A549 (cell line): ENCODE data around the gene ENO2. TPM values are rescaled to one million over a fixed set of nuclear protein-coding genes. Genes with fewer than 3 reads are reported as not detected.
A peak's percentile ranks its signal among the peaks of the same experiment; 100 is the strongest.

Experiments
- ATAC-seq, 2 experiments: fragments of 200-7000 bp in 1 of 2; fragments of >200 bp in 1 of 2; cut with Nextera tagmentation in 1 of 2; cut with Tn5 transposase in 1 of 2; 3 replicates each; pipeline versions ENCODE4 v1.8.0 to v1.9.1; 2018 to 2020; ENCODE audit warnings: mild to moderate bottlenecking in 1 of 2, moderate library complexity in 1 of 2
- CTCF ChIA-PET: fragments of 300-600 bp; sonication (Branson Sonifier 250); formaldehyde crosslinking; extraction: SDS; loops from one replicate; lab custom pipeline; 2021; ENCODE audit warnings: antibody characterized with exemption, inconsistent platforms; lab: Yijun Ruan, JAX
- POLR2A ChIA-PET: fragments of 350-600 bp; formaldehyde crosslinking; extraction: SDS; loops from one replicate; lab custom pipeline; 2021; ENCODE audit warnings: antibody characterized with exemption, inconsistent platforms; lab: Yijun Ruan, JAX
- DNase-seq, 2 experiments: peaks; one replicate each; pipeline versions ENCODE4 v3.0.0 to v3.0.0-alpha.2; 2011 to 2016; ENCODE audit warnings: low read depth in 1 of 2, low spot score in 1 of 2
- FAIRE-seq: peaks from 2 replicates; lab custom pipeline; 2011; peaks lifted over from hg19 to GRCh38; lab: Jason Lieb, UNC
- H3K27ac ChIP-seq, 2 experiments: fragments of >200 bp; sonication (Bioruptor Twin); formaldehyde crosslinking; 3 replicates each; pipeline ENCODE4 v1.5.1; 2016 to 2017
- H3K4me1 ChIP-seq: fragments of >200 bp; sonication (Bioruptor Twin); formaldehyde crosslinking; 3 replicates; pipeline ENCODE4 v1.6.1; 2016
- H3K4me2 ChIP-seq: fragments of >200 bp; sonication (Bioruptor Twin); formaldehyde crosslinking; 3 replicates; pipeline ENCODE4 v1.6.1; 2016
- H3K4me3 ChIP-seq: fragments of >200 bp; sonication (Bioruptor Twin); formaldehyde crosslinking; 3 replicates; pipeline ENCODE4 v1.5.1; 2016
- H3K9me3 ChIP-seq: fragments of >200 bp; sonication (Bioruptor Twin); formaldehyde crosslinking; 3 replicates; pipeline ENCODE4 v1.6.1; 2016
- BCL3 ChIP-seq: fragments of >200 bp; sonication (Bioruptor Twin); formaldehyde crosslinking; IDR thresholded peaks from 3 replicates; pipeline ENCODE4 v1.6.1; 2016
- CBX2 ChIP-seq: fragments of 200-600 bp; sonication (generic); IDR thresholded peaks from 2 replicates; pipeline ENCODE4 v1.6.1; 2016; ENCODE audit warnings: low read depth, mild to moderate bottlenecking, borderline replicate concordance
- CBX8 ChIP-seq: fragments of 200-600 bp; sonication (generic); IDR thresholded peaks from 2 replicates; pipeline ENCODE4 v1.6.1; 2016
- CEBPB ChIP-seq, 2 experiments: fragments of >200 bp in 1 of 2; sonication (Bioruptor Twin) in 1 of 2; formaldehyde crosslinking in 1 of 2; IDR thresholded peaks; 2 replicates each; pipeline ENCODE4 v1.6.1; 2012 to 2016
- CHD2 ChIP-seq: fragments of 150-350 bp; IDR thresholded peaks from 2 replicates; pipeline ENCODE4 v1.6.1; 2014; ENCODE audit warnings: low read length; ENCODE audit not compliant: partially characterized antibody
- EHF ChIP-seq: fragments of 250-450 bp; sonication (Bioruptor Pico); IDR thresholded peaks from 2 replicates; pipeline ENCODE4 v1.5.0; 2020; ENCODE audit warnings: mild to moderate bottlenecking
- EP300 ChIP-seq, 2 experiments: fragments of >200 bp; sonication (Bioruptor Twin); formaldehyde crosslinking; IDR thresholded peaks; 2 replicates in 1 of 2; 3 replicates in 1 of 2; pipeline ENCODE4 v1.6.1; 2016 to 2017
- FOSL2 ChIP-seq, 2 experiments: fragments of 450-650 bp in 1 of 2; fragments of >200 bp in 1 of 2; sonication (Bioruptor Twin) in 1 of 2; formaldehyde crosslinking; IDR thresholded peaks; 2 replicates each; pipeline versions ENCODE4 v1.5.0 to v1.6.1; 2016 to 2020; ENCODE audit warnings: mild to moderate bottlenecking in 1 of 2, moderate library complexity in 1 of 2
- FOXS1 ChIP-seq: fragments of 250-450 bp; sonication (Bioruptor Pico); IDR thresholded peaks from 2 replicates; pipeline ENCODE4 v1.5.0; 2020; ENCODE audit warnings: mild to moderate bottlenecking, moderate library complexity
- GATA3 ChIP-seq: IDR thresholded peaks from 2 replicates; pipeline ENCODE4 v1.6.1; 2012; ENCODE audit warnings: borderline replicate concordance
- HDAC2 ChIP-seq: fragments of 200-600 bp; sonication (generic); IDR thresholded peaks from 2 replicates; pipeline ENCODE4 v1.6.1; 2016
- HEYL ChIP-seq: fragments of 250-450 bp; sonication (Bioruptor Pico); IDR thresholded peaks from 2 replicates; pipeline ENCODE4 v1.8.0; 2021; ENCODE audit warnings: mild to moderate bottlenecking, moderate library complexity
- HOXA7 ChIP-seq: fragments of 250-450 bp; sonication (Bioruptor Pico); IDR thresholded peaks from 2 replicates; pipeline ENCODE4 v1.5.0; 2020; ENCODE audit warnings: mild to moderate bottlenecking, moderate library complexity
- HOXB13 ChIP-seq: fragments of 250-450 bp; sonication (Bioruptor Pico); IDR thresholded peaks from 2 replicates; pipeline ENCODE4 v1.5.0; 2020; ENCODE audit warnings: low read depth, mild to moderate bottlenecking, moderate library complexity
- JUNB ChIP-seq: fragments of >200 bp; sonication (Bioruptor Twin); formaldehyde crosslinking; IDR thresholded peaks from 2 replicates; pipeline ENCODE4 v1.6.1; 2016
- KDM5A ChIP-seq: fragments of 200-600 bp; sonication (generic); IDR thresholded peaks from 2 replicates; pipeline ENCODE4 v1.6.1; 2016; ENCODE audit warnings: antibody characterized with exemption, mild to moderate bottlenecking
- MAFK ChIP-seq: fragments of 450-650 bp; IDR thresholded peaks from 2 replicates; pipeline ENCODE4 v1.6.1; 2014; ENCODE audit not compliant: partially characterized antibody
- MAZ ChIP-seq: fragments of 150-350 bp; IDR thresholded peaks from 2 replicates; pipeline ENCODE4 v1.6.1; 2014; ENCODE audit warnings: antibody characterized with exemption, low read depth, low read length, borderline replicate concordance
- MYC ChIP-seq: IDR thresholded peaks from 2 replicates; pipeline ENCODE4 v1.6.1; 2012; ENCODE audit warnings: mild to moderate bottlenecking, inconsistent platforms, low read length, improper control_type of control experiment, borderline replicate concordance
- NFE2L2 ChIP-seq: fragments of 150-350 bp; conservative IDR thresholded peaks from 2 replicates; pipeline ENCODE4 v1.6.1; 2014; ENCODE audit warnings: low read length
- NPAS2 ChIP-seq: fragments of 250-450 bp; sonication (Bioruptor Pico); IDR thresholded peaks from 2 replicates; pipeline ENCODE4 v1.8.0; 2022; ENCODE audit warnings: mild to moderate bottlenecking, moderate library complexity, borderline replicate concordance
- NR3C1 ChIP-seq: fragments of >200 bp; sonication (Bioruptor Twin); formaldehyde crosslinking; IDR thresholded peaks from 3 replicates; pipeline ENCODE4 v1.6.1; 2017
- PHF8 ChIP-seq: fragments of 200-600 bp; sonication (generic); IDR thresholded peaks from 2 replicates; pipeline ENCODE4 v1.6.1; 2016; ENCODE audit warnings: low read depth, mild to moderate bottlenecking, antibody characterized with exemption, moderate library complexity, borderline replicate concordance
- POLR2A ChIP-seq: IDR thresholded peaks from 2 replicates; pipeline ENCODE4 v1.6.1; 2012; ENCODE audit warnings: mild to moderate bottlenecking, low read length
- RAD21 ChIP-seq, 2 experiments: fragments of >200 bp in 1 of 2; sonication (Bioruptor Twin) in 1 of 2; formaldehyde crosslinking in 1 of 2; IDR thresholded peaks in 1 of 2; conservative IDR thresholded peaks in 1 of 2; 2 replicates in 1 of 2; 3 replicates in 1 of 2; pipeline ENCODE4 v1.6.1; 2012 to 2018; ENCODE audit warnings: inconsistent platforms in 1 of 2
- RCOR1 ChIP-seq: fragments of 150-350 bp; IDR thresholded peaks from 2 replicates; pipeline ENCODE4 v1.6.1; 2014; ENCODE audit warnings: antibody characterized with exemption, low read length, low read depth
- REST ChIP-seq: fragments of 200-600 bp; sonication (generic); IDR thresholded peaks from 2 replicates; pipeline ENCODE4 v1.6.1; 2016; ENCODE audit warnings: antibody characterized with exemption, mild to moderate bottlenecking, moderate library complexity
- SMC3 ChIP-seq: fragments of >200 bp; sonication (Bioruptor Twin); formaldehyde crosslinking; IDR thresholded peaks from 3 replicates; pipeline ENCODE4 v1.6.1; 2018; ENCODE audit warnings: inconsistent platforms
- ZFP36 ChIP-seq: fragments of 450-650 bp; IDR thresholded peaks from 2 replicates; pipeline ENCODE4 v1.6.1; 2014; ENCODE audit warnings: borderline replicate concordance; ENCODE audit not compliant: partially characterized antibody
- ZNF302 ChIP-seq: fragments of 250-450 bp; sonication (Bioruptor Pico); IDR thresholded peaks from 2 replicates; pipeline ENCODE4 v1.9.0; 2021; ENCODE audit warnings: inconsistent platforms, mild to moderate bottlenecking, moderate library complexity
- ZSCAN20 ChIP-seq: fragments of 250-450 bp; sonication (Bioruptor Pico); IDR thresholded peaks from 2 replicates; pipeline ENCODE4 v1.8.0; 2022; ENCODE audit warnings: mild to moderate bottlenecking, moderate library complexity
- WGBS: methylation state at CpG from one replicate; pipeline ENCODE4 v1.1.6; 2017; ENCODE audit errors: missing lambda C conversion rate; 5-methylcytosine and 5-hydroxymethylcytosine counted together
- polyA plus RNA-seq, 4 experiments: library from polyadenylated mRNA; depleted of rRNA in 3 of 4; stranded (reverse); fragments of >200 nt; fragmentation: RNase III in 1 of 4; extraction: RNeasy Plus Mini Kit Qiagen cat#74134 plus additional on column Dnase treatment in 1 of 4; gene quantifications; 2 replicates in 3 of 4; 3 replicates in 1 of 4; pipeline ENCODE4 v1.2.3, GENCODE V29; 2011 to 2017
- TF ChIP-seq, protein P1 (sequence below): fragments of 250-450 bp; sonication (Bioruptor Pico); IDR thresholded peaks from 2 replicates; pipeline ENCODE4 v1.5.0; 2021; ENCODE audit warnings: mild to moderate bottlenecking, moderate library complexity, borderline replicate concordance
- TF ChIP-seq, protein P2 (sequence below): fragments of >200 bp; sonication (Bioruptor Twin); formaldehyde crosslinking; IDR thresholded peaks from 3 replicates; pipeline ENCODE4 v1.5.1; 2016
- TF ChIP-seq, protein P3 (sequence below): IDR thresholded peaks from 2 replicates; pipeline ENCODE4 v1.6.1; 2012

Gene ENO2
- polyA plus RNA-seq, 2 of the 4 experiments (the other 2 are of a cell fraction), result 26.2 to 38.6 TPM

- DNase-seq (peak; percentile 85 to 89), ATAC-seq (peak; percentile 65 to 82), FAIRE-seq (no peak)
- CTCF ChIA-PET, result interaction anchor here (0.6 to 11.2 kb wide), 21 partner anchors 9 to 208 kb away, joined by 3 to 354 read pairs (median 4); partner anchors contain the start of genes C12orf57, PTPN6, RNU7-1 and SPSB2
- Histone ChIP-seq H3K4me3 (peak overlapping the region; percentile 15; the same call in 1 of the 3 replicates), H3K4me2 (peak overlapping the region; percentile 59), H3K9me3 (no peaks in the 10 kb centered on the region), H3K27ac (peak overlapping the region; percentile 89 to 99), H3K4me1 (peaks cover 37% of the 10 kb centered on the region)
- POLR2A ChIA-PET, result interaction anchor here (1.0 to 9.0 kb wide), 10 partner anchors 8 to 238 kb away, joined by 3 to 174 read pairs (median 4); partner anchors contain the start of genes C12orf57, C1S, COPS7A and EMG1
- 21% methylated on average over 16 of the region's 16 CpGs for WGBS
- peak; percentile 40; the same call in 1 of the 3 replicates for TF ChIP-seq SMC3
- TF ChIP-seq FOSL2 (IDR thresholded peaks at IDR 0.05), result no peak
- TF ChIP-seq FOSL2 (CRISPR knock-in tag; IDR thresholded peaks at IDR 0.05), result no peak
- TF ChIP-seq ZFP36, result no peak
- TF ChIP-seq EP300 (IDR thresholded peaks at IDR 0.05), result no peak
- TF ChIP-seq NPAS2 (CRISPR knock-in tag), result no peak
- TF ChIP-seq EHF (CRISPR knock-in tag), result no peak
- no peak for TF ChIP-seq CBX2
- TF ChIP-seq MYC, result peak; percentile 55; the same call in 1 of the 2 replicates
- no peak for TF ChIP-seq CBX8
- no peak for TF ChIP-seq CEBPB (IDR thresholded peaks at IDR 0.05)
- no peak for TF ChIP-seq HOXA7
- TF ChIP-seq POLR2A, result peak; percentile 28
- TF ChIP-seq RCOR1, result no peak
- no peak for TF ChIP-seq KDM5A
- TF ChIP-seq ZNF302, result no peak
- TF ChIP-seq MAFK, result peak; percentile 98
- no peak for TF ChIP-seq BCL3
- no peak for TF ChIP-seq FOXS1 (CRISPR knock-in tag)
- no peak for TF ChIP-seq HEYL (CRISPR knock-in tag)
- TF ChIP-seq REST, result no peak
- TF ChIP-seq, protein P1, sequence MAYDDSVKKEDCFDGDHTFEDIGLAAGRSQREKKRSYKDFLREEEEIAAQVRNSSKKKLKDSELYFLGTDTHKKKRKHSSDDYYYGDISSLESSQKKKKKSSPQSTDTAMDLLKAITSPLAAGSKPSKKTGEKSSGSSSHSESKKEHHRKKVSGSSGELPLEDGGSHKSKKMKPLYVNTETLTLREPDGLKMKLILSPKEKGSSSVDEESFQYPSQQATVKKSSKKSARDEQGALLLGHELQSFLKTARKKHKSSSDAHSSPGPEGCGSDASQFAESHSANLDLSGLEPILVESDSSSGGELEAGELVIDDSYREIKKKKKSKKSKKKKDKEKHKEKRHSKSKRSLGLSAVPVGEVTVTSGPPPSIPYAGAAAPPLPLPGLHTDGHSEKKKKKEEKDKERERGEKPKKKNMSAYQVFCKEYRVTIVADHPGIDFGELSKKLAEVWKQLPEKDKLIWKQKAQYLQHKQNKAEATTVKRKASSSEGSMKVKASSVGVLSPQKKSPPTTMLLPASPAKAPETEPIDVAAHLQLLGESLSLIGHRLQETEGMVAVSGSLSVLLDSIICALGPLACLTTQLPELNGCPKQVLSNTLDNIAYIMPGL, result no peak
- TF ChIP-seq, protein P2, sequence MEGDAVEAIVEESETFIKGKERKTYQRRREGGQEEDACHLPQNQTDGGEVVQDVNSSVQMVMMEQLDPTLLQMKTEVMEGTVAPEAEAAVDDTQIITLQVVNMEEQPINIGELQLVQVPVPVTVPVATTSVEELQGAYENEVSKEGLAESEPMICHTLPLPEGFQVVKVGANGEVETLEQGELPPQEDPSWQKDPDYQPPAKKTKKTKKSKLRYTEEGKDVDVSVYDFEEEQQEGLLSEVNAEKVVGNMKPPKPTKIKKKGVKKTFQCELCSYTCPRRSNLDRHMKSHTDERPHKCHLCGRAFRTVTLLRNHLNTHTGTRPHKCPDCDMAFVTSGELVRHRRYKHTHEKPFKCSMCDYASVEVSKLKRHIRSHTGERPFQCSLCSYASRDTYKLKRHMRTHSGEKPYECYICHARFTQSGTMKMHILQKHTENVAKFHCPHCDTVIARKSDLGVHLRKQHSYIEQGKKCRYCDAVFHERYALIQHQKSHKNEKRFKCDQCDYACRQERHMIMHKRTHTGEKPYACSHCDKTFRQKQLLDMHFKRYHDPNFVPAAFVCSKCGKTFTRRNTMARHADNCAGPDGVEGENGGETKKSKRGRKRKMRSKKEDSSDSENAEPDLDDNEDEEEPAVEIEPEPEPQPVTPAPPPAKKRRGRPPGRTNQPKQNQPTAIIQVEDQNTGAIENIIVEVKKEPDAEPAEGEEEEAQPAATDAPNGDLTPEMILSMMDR, result peak; percentile 61
- TF ChIP-seq HDAC2, result no peak
- peak; percentile 79 for TF ChIP-seq NFE2L2
- TF ChIP-seq, protein P3, sequence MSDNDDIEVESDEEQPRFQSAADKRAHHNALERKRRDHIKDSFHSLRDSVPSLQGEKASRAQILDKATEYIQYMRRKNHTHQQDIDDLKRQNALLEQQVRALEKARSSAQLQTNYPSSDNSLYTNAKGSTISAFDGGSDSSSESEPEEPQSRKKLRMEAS, result peak; percentile 9; the same call in 1 of the 2 replicates
- TF ChIP-seq NR3C1, result no peak
- no peak for TF ChIP-seq GATA3
- peak in 1 of 2 experiments; percentile 41; a peak in 2 of 5 replicates for TF ChIP-seq RAD21 (conservative IDR thresholded peaks at IDR 0.05 in 1 of 2, IDR thresholded peaks at IDR 0.05 in 1 of 2)
- TF ChIP-seq CHD2, result no peak
- no peak for TF ChIP-seq HOXB13
- no peak for TF ChIP-seq ZSCAN20 (CRISPR knock-in tag)
- TF ChIP-seq PHF8, result no peak
- no peak for TF ChIP-seq JUNB
- no peak for TF ChIP-seq MAZ
These were observed 47.4 kb downstream of the ENO2 start for GRCh38 chr12:6961695-6962284.
